NCI-H187 treated with DMSO at 0.1 percent for 48 hours (cell line): Measurements from ENCODE around the gene TPCN1.

Source experiments
- DNase-seq: peaks from one replicate; lab custom pipeline; 2025; lab: John Stamatoyannopoulos, UW

Gene TPCN1

GRCh38 chr12:113242026-113242418, 20.8 kb downstream of the TPCN1 start:
- DNase-seq: no peak

- DNase-seq: no peak
Observed at GRCh38 chr12:113242560-113242959, 21.3 kb downstream of the TPCN1 start.

DNA sequence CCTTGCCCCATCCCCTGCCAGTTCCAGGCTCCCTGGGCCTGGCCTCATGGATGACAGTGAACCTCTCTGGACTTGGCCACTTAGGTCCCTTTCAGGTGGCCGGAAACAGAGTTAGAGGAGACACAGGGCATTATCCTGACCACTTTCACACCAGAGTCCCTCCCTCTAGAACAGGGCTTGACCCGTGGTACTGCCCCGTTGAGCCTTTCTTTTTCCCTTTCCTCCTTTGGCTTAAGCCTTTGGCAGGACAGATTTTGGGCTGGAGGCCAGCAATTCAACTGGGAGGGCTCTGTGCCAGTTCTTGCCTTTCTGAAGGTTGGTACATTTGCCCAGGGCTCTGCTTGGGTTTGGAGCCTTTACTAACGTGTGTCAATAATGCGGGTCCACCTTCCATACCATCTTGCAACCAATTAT, 22.8 kb downstream of the TPCN1 start:
- no peak for DNase-seq

GRCh38 chr12:113244478-113244958, 23.3 kb downstream of the TPCN1 start:
- no peak for DNase-seq

DNA sequence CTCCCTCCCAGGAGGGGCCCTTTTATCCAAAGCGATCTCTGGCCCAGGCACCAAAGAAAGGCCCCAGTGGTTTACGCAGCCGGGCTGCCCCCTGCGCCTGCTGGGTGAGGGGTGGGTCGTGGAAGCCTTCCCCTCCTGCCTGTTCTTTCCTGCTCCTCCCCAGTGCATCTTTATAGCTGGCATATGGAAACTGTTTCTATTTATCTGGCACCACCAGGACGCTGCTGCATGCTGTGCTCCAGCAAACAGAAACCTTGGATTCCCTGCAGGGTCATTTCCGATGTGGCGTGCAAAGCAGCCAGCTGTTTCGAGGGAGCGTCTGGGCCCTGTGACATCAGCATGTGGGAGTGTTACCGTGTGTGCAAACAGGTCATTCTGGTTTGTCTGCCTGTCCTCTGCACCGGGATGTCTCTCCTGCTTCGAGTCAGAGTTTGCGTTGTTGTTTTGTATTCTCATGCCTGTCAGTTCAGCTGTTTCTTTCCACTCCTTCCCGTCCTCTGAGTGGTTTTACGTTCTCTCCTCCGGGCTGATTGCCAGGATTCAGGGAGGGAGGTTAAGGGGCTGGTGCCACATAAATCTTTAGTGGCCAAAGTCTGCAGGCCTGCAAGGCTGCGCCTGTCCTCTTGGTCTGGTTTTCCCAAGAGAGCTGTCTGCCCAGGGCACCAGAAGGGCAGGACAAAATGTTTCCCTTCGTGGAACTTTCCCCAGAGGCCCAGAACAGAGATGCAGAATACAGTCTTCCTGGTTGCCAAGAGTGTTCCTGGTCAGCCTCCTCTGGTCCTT, 24.6 kb downstream of the TPCN1 start:
- DNase-seq: peak; percentile 61

GRCh38 chr12:113246478-113247122, 25.3 kb downstream of the TPCN1 start:
- no peak for DNase-seq

GRCh38 chr12:113247123-113248050, 26.1 kb downstream of the TPCN1 start:
- peak; percentile 13 for DNase-seq

- no peak for DNase-seq
Observed at GRCh38 chr12:113248051-113248825, 27.0 kb downstream of the TPCN1 start.

- DNase-seq: no peak
Observed at GRCh38 chr12:113248842-113249435, 27.7 kb downstream of the TPCN1 start.

DNA sequence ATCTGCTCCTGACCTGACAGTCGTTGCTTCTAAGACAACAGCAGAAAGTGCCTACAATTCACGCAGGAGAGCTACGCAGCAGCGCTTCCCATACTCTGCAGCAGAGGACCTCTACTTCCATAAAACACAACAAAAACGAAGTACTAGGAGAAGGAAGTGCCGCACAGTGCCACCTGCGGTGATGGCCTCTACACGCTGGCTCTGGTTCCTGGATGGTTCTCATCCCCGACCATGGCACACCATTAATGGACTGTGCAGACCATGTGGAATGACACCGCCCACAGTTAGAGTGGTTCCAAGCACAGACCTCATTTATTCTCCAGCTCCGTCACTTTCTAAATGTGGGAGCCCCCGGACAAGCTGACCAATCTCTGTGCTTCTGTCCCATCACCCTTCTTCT, 28.3 kb downstream of the TPCN1 start:
- no peak for DNase-seq

DNA sequence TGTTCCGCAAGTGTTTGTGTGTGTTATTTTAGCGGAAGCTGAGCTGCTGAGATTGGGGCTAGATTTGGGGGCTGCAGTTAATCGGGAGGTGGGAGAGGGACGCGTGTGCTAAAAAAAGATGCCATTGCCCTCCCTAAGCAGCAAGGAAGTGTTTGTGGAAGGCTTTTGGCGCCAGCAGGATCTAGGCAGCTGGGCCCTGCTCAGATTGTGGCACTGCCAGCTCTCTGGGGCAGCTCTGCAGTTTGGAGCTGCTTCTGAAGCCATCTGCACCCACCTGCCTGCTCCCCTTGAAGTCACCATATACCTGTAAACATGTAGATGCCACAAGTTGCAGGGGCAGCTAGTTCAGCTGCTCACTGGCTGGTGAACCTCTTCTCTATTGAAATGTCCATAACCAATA, 28.8 kb downstream of the TPCN1 start:
- DNase-seq: no peak

DNA sequence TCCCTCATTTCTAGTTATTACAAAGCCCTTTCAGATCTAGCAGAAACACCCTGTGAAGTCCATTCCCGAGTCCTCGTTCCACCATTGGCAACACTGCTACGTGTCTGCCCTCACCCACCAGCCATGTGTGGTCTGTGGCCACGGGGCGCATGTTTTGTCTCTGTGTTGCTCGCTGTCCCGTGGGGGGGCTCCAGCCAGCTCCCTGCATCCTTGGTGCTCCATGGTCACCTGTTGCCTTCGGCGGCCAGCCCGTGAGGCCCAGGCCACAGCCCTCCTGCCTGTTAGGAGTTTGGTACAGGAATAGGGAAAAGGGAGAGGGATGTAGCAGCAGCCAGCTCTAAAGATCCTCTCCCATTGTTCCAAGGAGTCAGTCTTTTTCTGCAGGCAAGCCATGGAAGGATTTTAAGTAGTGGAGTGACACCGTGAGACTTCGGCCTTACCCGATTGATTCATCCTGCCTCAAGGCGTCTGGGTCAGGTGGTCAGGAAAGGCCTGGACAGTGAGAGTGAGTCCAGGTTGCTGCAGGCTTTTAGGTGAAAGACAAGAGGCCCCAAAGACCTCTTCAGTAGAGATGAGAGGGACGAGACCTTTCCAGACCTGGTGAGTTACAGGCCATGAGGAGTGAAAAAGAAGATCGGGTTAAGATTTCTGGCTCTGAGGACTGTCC, 30.3 kb downstream of the TPCN1 start:
- no peak for DNase-seq

DNA sequence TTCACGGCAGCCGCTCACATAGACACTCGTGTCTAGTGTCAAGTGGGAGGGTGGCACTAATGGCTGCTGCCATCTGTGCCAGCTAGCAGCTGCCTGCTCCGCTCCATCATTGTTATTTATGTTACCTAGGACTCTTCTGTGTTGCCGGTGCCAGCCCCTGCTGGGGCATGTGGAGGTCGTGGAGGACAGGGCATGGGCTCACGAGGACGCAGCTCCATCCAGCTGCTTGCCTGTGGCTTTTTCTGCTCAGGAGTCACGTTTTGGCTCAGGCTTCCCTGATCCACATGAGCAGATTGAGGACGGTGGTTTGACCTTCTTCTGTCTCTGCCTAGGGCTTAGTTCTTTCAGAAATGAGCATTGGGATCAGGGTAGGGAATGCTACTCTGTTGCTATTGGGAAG, 31.2 kb downstream of the TPCN1 start:
- no peak for DNase-seq

DNA sequence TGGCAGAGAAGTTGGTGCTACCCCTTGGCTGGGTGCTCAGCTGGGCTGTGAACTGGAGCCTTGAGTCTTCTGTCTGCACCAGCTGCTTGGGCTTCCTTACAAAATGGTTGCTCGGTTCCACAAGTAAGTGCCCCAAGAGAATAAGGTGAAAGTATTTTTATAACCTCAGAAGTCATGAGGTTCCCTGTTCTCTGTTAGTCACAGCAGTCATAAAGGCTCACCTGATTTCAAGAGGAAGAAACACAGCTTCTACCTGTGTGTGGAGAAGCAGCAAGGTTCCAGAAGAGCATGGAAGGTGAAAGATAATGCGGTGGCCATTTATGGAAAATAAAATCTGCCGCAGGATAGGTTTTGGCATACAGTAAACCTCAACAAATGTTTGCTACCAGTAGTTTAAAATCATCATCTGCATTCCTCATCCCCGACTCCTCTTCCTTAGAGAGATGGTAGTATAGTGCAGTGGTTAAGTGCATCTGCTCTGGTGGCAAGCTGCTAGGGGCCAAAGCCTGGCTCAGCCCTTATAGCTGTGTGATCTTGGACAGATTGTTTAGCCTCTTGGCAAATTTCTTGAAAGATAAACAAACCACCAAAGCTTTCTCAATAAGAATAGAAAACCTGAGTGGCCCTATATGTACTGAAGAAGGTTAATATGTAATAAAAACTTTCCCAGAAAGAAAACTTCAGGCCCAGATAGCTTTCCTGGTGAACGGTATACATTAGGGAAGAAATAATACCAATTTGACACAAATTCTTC, 32.4 kb downstream of the TPCN1 start:
- DNase-seq: no peak

DNA sequence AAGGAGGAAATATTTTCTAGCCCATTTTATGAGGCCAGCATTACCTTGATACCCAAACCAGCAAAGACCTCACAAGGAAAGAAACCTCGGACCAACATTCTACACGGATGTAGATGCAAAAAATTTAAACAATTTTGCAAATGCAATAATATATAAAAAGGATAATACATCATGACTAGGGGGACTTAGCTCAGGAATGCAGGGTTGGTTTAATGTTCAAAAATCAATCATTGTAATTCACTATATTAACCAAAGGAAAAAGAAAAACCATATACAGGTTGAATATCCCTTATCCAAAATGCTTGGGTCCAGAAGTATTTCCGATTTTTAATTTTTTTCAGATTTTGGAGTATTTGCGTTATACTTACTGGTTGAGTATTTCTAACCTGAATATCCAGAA, 33.0 kb downstream of the TPCN1 start:
- no peak for DNase-seq

DNA sequence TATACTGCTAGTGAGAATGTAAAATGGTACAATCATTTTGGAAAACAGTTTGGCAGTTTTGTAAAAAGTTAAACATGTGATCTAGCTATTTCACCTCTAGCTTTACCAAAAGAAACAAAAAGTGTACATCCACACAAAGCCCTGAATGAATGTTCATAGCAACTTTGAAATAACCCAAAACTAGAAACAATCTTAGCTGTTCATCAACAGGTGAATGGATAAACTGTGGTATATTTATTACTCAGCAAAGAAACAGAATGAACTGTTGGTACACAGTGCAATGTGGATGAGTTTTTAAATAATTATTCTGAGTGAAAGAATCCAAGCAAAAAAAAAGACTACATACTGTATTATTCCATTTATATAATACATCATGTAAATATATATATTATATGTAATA, 36.3 kb downstream of the TPCN1 start:
- no peak for DNase-seq

DNA sequence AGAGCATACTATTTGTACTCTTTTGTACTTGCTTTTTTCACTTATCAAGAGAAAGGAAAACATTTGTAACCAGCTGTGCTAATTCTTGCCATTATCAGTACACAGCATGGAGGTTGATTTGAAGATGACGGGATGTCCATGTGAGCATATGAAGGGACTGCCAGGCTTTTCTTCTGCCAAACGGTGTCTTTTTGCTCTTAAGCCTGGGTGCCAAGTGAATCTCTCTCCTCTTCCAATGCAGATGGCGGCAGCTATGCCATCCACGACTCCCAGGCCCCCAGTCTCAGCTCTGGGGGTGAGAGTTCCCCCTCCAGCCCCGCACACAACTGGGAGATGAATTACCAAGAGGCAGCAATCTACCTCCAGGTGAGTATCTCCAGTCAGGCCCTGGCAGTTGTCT, 38.9 kb downstream of the TPCN1 start:
- no peak for DNase-seq

- no peak for DNase-seq
Observed at GRCh38 chr12:113260636-113261300, 39.5 kb downstream of the TPCN1 start.

GRCh38 chr12:113261847-113262470, 40.7 kb downstream of the TPCN1 start:
- no peak for DNase-seq
